ENCODE data around the gene PRKCA.
A peak's percentile ranks its signal among the peaks of the same experiment; 100 is the strongest.
"Not testable (repeated sequence)": the region's sequence is repeated elsewhere in the genome, so short reads cannot be mapped to it uniquely, and the experiment has no call there.

PRKCA gene

DNA sequence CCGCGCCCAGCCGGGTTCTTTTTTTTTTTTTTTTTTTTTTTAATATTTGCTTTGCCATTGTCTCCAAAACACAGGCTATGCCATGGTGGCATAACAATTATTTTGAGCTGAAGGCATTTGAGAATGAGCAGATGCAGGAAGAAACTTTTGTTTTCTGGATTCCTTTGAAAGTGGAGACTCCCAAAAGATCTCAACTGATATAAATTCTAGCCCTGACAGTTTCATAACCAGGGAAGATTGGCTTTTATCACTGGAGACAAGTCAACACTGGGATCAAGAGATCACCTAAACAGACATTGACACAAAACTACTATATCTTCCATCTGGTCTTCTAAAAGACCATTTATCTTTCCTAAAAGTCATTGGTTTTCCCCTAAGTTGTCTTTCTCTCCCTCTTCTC lies 10.1 kb upstream of the PRKCA start:
- no peak for DNase-seq

DNA sequence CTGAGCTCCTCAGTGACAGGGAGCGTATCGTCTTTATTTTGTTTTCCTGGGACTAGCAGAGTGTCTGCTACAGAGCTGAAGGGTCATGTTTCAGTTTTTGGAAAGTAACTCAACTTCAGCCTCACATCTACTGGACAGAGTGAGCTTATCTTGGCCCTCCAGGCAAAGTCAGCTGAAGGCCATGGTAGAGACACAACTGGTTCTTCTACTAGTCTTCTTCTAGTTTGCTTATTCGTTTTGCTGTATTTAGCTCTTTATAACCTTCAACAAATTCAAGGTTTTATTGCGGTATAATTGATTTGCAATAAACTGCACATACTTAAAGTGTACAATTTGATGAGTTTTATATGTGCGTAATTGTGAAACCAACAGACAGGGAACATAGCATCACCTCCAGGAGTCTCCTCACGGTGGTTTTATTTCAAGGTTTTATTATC lies 6.1 kb upstream of the PRKCA start:
- DNase-seq = no peak

DNA sequence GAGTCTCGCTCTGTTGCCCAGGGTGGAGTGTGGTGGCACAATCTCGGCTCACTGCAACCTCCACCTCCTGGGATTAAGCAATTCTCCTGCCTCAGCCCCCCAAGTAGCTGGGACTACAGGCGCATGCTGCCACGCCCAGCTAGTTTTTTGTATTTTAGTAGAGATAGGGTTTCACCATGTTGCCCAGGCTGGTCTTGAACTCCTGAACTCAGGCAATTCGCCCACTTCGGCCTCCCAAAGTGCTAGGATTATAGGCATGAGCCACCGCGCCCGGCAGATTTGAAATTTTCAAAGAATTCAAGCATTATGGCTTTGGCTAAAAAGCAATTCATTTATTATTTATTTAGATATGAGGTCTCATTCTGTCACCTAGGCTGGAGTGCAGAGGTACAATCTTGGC lies 5.0 kb upstream of the PRKCA start:
- DNase-seq = not testable (repeated sequence)

DNA sequence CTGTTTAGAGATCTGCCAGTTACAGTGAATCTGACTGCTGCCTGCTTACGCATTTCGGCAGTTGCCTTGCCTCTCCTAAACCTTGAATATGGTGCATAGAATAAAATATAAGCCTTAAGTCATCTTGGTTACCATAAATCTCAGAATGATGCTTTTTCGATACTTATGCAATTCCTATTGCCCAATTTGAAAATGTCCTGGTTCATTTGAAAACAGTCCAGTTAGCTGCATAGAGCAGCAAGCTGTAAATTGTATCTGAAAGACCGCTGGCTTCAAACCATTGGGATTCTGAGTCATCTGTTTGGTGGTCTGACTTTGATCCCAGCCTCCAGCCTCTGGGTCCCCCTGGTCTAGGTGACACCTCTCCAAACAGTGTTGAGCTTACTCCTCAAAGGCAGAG lies 2.7 kb upstream of the PRKCA start:
- no peak for DNase-seq

DNA sequence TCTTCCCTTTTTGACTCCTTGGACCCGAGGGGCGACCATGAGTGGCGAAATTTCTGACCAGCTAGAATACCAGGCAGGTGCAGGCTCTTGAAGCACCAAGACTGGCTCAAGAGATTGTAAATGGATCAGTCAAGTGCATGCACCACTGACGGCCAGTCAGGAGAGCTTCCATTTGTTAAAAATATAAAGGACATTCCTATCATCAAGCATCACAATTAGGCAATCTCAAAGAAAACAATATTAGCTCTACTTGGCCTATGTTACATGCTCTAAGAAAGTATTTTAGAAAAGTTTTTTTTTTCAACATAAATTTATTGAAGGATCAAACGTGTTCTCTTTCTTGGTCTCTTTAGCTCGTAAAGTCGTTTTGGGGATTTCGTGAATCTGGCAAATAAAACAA lies 1.5 kb upstream of the PRKCA start:
- no peak for DNase-seq

DNA sequence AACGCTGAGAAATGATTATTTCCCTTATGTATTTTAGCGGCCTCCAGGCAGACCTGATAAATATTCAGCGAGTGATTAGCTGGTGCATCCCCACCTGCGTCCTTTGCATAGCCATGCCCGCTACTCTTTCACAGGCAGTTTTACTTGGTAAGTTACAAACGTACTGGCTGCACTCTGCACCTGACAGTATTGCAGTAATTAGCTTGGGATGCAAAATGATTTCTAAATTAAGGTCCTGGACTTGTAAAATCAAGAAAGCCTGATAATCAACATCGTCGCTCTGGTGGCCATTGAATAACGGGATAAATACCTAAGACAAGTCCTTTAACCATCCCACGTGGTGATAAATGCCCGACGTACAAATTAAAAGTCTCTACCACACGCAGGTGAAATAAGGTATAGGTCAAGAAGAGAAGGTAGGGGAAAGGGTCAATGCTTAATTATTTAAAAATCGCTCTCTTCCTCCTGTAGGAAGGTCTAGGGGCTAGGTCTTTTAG lies 998 bp upstream of the PRKCA start:
- no peak for DNase-seq

DNA sequence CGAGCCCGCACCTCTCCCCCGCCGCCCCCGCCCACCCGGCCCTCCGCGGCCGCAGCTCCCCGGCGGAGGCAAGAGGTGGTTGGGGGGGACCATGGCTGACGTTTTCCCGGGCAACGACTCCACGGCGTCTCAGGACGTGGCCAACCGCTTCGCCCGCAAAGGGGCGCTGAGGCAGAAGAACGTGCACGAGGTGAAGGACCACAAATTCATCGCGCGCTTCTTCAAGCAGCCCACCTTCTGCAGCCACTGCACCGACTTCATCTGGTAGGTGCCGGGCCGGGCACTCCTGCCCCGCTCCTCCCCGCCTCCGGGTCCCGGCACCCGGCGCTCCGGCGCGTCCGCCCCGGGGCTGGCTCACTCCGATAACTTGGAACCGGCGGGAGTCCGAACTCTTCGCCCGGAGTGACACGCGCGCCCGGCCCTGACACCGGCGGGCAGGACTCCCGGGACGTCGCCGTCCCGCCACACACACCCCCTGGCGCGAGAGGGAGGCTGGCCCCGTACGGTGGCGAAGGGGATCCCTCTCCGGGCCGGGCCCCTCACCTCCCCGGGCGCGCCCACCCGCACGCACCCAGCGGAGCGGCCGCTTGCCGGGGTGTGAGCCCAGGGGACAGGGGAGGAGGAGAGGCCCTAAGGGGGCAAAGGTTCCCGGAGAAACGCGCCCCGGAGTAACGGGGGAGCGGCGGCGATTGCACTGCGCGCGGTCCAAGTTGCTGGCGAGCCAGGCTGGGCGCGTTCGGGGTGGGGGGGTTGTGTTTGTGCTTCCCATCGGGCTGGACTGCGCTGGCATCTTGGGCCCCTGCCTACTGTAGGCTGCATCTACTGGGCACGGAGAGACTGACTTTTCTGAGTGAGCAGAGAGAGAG lies 581 bp downstream of the PRKCA start:
- peak; percentile 70 for DNase-seq

DNA sequence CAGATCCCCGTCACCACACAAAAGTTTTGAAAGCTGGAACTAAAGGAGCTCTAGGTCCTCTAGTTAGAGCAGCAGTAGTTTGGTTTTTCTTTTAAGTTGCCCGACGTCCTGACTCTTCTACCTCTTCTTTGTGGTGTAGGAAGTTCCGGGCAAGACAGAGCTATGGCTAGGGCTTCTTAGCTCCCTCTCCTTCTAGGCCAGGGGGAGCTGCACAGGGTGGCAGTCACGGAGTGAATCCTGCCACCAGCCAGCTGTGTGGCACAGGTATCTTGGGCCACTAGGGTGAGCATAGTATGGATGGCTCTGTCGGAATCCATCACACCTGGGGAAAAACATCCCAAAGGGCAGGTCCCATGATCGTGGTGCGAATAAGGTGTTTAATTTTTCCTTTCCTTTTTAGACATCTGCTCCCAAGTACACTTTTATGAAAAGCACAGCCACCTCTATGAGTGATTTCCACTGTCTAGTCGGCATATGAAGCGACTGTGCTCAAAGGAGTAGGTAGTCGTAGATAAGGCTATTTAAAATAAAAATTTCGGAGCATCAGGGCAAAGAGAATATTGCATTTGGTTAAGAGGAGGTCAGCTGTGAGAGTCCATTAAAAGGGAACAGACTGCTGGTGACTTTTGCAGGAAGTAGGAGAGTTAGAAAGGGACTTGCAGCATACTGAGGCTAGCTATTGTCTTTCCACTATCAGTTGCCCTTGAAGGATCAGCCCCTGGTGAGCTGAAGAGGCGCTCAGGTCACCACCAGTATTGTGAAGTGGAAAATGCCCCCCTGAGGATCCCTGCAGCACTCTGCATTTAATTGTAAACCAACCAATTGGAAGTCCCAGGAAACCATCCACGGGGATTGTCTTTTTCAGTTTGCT lies 2.1 kb downstream of the PRKCA start:
- no peak for DNase-seq

DNA sequence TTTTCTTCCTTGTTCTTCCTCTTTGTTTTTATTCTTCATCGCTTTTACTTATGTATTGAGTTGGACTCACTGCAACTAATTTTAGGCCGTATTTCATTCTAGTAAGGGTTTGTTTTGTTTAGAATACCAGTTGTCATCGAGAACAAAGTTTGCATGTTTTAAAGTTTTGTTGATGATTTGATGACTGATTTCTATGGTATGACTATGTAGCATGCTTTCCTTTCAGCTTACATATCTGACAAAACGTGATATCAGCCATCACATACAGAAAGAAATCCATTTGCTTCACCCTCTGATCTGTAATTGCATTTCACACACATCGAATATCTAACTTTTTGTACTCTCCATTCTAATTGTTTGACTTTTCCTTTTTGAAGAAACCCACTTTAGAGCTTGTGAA lies 4.0 kb downstream of the PRKCA start:
- DNase-seq = no peak

DNA sequence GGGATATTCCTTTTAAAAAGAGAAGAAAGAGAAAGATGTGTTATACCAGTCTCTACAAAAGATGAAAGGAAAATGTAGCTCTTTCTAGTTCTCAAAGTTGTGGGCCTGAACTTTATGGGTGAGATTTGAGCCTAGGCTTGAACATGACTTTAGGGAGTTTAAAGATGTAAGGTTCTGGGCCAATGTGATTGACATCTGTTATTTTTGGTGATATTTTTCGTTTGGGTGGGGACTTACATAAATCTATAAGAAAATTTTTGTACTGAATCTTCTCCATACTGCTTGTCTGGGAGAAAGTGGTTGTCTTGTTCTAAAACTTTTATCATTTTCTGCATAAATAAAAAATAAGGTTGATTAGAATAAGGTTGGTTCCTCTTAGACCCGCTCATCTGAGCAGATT lies 4.8 kb downstream of the PRKCA start:
- no peak for DNase-seq

DNA sequence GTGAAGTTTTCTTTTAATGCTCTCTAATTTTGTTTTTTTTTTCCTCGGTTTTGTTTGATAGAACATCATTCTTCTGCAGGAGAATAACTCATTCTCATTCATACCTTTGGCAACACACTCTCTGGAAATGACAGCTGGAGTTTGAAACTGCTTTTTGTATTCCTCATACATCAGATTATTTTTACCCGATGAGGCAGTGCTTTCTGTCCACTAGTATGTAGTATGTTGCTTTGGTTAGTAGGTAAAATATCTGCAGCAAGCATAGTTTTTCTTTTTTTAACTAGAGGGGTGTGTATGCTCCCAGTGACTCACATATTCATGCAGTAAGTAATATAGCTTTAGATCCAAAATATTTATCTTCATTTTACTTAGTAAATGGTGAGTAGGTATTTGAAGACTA lies 6.4 kb downstream of the PRKCA start:
- DNase-seq = no peak

DNA sequence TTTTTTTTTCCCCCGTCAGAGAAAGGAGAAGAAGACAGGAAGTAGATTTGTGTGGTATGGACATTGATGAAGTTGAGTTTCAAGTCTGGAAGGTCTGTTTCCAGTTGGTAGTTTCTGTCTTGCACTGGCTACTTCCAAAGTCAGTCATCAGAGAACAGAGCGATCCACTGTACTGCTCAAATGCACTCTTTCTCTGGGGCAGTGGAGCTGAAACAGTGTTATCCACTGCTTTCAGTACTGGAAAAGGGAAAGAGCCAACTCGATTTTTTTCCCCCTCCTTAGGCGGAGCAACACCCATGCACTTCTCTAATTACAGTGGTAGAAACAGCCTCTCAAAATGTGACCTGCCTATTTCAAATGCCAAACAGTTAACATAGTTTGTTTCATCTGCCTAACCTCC lies 7.4 kb downstream of the PRKCA start:
- no peak for DNase-seq

DNA sequence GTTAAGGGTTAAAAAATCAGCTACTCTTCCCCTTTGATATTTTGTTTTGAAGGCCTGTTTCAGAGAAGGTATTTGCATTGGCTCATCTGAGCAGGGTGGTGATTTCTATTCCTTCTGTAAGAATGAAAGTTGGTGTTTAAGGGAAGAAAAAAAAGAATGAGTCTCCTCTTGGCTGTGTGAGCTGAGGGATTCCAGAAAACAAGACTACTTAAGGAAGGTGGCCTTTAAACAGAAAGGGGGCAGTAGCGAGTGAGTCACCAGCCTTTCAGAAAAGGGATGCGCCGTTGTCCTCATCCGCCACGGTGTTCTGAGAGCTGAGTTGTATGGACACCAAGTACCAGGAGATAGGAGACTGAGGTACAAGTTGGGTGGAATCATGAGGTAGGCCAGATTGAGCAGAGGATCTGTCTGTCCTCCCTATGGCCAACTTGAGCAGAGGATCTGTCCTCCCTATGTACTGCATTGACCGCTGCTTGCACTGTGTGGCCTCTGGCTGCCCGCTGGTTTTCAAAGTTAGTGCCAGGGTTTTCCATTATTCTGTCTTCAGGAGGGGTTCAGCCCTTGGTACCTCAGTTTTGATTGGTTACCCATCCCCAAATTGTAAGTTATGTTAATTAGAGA lies 8.2 kb downstream of the PRKCA start:
- DNase-seq = no peak

DNA sequence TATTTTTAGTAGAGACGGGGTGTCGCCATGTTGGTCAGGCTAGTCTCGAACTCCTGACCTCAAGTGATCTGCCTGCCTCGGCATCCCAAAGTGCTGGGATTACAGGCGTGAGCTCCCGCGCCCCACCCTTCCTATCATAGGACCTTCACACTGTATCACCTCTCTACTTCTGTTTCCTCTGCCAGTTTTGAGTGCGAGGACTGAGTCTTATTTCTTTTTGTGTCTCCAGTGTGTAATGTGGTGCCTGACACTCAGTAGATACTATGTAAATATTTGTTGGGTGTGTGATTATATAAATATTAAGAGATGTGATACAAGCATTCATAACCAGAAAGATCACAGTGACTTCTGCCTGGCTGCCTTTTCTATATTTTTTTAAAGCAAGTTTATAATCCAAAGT lies 10.5 kb downstream of the PRKCA start:
- no peak for DNase-seq

DNA sequence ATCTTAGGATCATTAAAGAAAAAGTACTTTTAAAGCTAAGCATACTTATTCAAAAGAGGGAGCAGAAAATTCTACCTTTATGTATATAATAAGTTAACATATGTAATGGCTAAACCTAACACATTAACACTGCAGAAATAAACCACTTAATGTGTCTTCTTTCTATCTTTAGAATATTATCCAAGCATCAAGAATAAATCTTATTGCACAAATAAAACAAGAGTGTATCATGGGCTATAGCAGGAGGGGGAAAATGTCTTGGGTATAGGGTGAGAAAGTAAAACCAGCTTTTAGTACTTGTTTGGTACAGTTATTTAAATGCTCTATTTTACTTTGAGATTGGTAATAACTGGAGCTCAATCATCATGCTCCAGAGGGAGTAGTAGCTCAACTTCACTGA lies 10.9 kb downstream of the PRKCA start:
- no peak for DNase-seq

DNA sequence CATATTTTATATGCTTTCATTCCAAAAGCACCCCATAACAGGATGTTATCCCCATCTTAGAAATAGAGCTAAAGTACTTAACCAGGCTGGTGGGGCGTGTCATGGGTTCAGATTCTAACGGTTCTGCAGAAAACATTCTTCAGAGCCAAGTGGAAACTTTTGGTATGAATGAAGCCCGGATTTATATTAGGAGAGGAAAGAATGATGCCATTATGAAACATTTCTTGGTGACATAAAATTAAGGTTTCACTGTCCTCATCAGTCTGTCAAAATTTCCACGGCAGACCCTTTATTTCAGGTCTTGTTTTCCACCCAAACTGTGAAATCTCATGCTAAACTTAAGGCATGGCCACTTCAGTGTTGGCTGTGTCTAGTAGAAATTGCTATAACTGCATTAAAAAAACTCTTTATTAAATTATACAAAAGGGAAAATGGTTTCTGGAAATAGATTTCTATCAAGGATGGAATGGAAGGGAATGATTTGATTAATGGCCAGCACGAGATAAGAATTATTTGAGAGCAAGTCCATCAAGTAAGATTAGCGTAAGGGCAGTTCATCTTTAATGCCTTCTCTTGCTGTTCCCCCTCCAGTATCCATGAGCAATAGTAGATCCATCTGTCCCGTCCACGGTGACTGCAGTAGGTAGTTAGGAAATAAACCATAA lies 11.7 kb downstream of the PRKCA start:
- DNase-seq = no peak

DNA sequence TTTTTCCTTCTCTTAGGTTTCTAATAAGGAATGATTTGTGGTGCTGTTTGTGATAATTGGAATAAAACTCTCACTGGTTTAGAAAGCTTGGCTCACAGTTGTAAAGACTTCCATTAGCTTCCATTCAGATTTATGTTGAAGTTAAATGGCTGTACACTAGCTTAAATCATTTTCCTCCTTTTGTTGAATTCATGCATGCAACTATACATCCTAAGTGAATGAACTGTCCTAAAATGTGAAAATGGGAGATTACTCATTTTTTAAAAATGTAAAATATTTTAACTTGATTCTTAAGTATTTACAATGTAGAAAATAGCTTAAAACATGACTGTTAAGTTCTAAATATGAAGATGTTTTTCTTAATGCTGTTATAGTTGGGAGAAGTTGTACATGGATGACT lies 15.2 kb downstream of the PRKCA start:
- no peak for DNase-seq

DNA sequence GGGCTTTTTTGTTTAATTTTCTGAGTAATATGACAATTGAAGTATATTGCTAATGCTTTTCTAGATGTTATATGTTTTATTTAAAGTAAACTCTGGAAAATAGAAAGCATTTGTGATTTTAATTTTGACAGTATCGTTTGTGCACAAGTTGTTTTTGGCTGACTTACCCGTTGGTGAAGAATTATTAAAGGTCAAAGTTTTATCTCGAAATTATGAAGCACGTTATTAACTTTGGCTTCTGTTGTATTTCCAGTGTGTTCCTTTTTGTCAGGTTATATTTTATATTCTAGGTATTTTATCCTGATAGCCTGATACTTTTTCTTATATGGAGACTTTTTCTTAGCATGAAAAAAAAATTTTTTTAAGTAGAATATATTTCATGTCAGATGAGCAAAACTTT lies 16.8 kb downstream of the PRKCA start:
- DNase-seq = no peak

DNA sequence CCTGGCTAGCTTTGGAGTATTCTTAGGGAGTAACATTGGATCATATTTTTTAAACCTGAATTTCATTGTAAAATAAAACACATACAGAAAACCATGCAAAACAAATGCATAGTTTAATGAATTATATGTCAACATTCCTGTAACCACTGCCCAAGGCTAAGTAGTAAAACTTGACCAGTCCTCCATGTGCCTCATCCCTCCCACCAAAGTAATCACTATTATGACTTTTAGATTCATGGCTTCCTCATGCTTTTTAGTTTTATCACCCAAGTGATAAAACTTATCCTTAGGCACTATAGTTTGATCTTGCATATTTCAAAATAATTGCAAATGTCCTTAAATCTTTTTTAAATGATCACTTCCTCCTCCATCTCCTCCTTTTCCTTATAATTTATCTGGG lies 20.4 kb downstream of the PRKCA start:
- no peak for DNase-seq

DNA sequence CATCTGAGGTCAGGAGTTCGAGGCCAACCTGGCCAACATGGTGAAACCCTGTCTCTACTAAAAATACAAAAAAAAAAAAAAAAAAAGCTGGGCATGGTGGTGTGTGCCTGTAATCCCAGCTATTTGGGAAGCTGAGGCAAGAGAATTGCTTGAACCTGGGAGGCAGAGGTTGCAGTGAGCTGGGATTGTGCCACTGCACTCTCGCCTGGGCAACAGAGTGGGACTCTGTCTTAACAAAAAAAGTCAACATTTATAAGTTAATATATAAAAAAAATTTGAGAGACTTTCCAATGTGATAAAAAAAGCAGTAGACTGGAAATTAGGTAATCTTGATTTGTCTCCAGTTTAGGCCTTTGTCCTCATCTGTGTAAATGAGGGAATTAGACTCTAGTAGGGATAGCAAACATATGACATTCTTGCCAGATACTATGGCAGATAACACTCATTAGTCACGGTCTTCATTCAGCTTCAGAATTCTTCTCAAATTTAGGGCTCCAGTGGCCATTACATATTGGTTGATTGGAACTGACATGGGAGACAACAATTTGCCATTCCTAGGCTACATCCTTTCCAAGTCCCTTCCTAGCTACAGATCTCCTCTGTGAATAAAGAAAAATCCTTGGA lies 22.1 kb downstream of the PRKCA start:
- not testable (repeated sequence) for DNase-seq

DNA sequence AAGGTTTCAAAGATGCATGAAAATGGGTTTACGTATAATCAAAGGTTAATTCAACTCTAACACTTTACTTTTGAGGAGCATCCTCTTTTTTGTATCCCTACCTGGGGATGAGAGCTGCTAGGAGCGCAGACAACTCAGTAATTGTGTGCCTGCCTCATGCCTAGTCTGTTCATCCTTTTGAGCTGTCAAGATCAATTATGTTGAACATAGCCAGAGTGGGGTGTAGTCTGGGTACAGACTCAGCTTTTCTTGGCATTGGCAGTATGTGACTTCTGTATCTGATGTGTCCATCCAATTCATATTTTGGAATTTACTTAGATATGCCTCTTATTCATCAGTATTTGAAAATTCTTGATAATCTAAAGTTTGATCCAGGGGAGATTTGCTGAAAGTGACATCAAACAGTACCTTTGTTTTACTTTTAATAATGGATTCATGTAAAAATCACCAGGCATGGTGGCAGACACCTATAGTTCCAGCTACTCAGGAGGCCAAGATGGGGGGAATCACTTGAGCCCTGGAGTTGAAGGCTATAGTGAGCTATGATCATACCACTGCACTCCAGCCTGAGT lies 24.1 kb downstream of the PRKCA start:
- no peak for DNase-seq

DNA sequence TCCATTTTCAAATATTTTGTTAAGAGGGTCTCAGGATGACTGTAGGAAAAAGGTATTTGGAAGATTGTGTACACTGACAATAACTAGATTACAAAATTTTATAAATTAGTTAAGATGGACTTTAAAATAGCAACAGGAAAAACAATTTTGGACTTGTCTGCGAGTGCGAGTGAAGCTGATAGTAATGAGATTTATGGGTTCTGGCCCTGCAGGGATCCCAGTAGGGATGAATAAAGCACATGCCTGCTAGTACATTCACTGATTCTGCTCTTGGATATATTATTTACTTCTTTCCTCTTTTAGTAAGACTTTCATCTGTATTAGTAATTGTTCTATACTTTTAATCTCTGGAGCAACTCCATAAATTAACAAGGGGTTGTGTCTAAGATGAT lies 28.2 kb downstream of the PRKCA start:
- DNase-seq = no peak

All from right forelimb (tissue), 1 donor.